Activated CD4-positive, alpha-beta T cell treated with anti-CD3 and anti-CD28 coated beads, Interleukin-2, amount 10 ng/mL, durations not matched to agents 7 days and 5 days (primary cell): ENCODE data around the gene UBA1. TPM values are rescaled to one million over a fixed set of nuclear protein-coding genes. Genes with fewer than 3 reads are reported as not detected.

Experiments
- CTCF ChIA-PET: fragments of 350-600 bp; sonication (Branson Sonifier 250); formaldehyde crosslinking; loops from one replicate; lab custom pipeline; 2021; ENCODE audit warnings: antibody characterized with exemption; lab: Charles Lee
- POLR2A ChIA-PET: fragments of 350-600 bp; sonication (Branson Sonifier 250); formaldehyde crosslinking; loops from one replicate; lab custom pipeline; 2021; ENCODE audit warnings: antibody characterized with exemption; lab: Charles Lee
- DNase-seq: peaks from one replicate; pipeline ENCODE4 v3.0.0-alpha.2; 2020
- H3K27ac Mint-ChIP-seq: one replicate; pipeline ENCODE4 v1.8.0; 2021; ENCODE audit warnings: mild to moderate bottlenecking, moderate library complexity, mixed read lengths
- H3K27me3 Mint-ChIP-seq: one replicate; pipeline ENCODE4 v1.8.0; 2021; ENCODE audit warnings: mixed read lengths
- H3K36me3 Mint-ChIP-seq: one replicate; pipeline ENCODE4 v1.8.0; 2021; ENCODE audit warnings: low read depth, mixed read lengths
- H3K4me1 Mint-ChIP-seq: one replicate; pipeline ENCODE4 v1.8.0; 2021; ENCODE audit warnings: mixed read lengths
- H3K4me3 Mint-ChIP-seq: one replicate; pipeline ENCODE4 v1.8.0; 2021; ENCODE audit warnings: mild to moderate bottlenecking, moderate library complexity, mixed read lengths
- H3K9me3 Mint-ChIP-seq: one replicate; pipeline ENCODE4 v1.8.0; 2021; ENCODE audit warnings: mixed read lengths
- total RNA-seq, 2 experiments: library from RNA; stranded (reverse); gene quantifications; one replicate each; pipeline ENCODE4 v1.2.3, GENCODE V29; 2021

Gene UBA1
- total RNA-seq, 2 experiments from 2014 or later: 162 to 177 TPM

- no peak for DNase-seq
These were observed 9.1 kb upstream of the UBA1 start for GRCh38 chrX:47184486-47184885.

GRCh38 chrX:47185241-47185640, 8.4 kb upstream of the UBA1 start:
- Mint-ChIP-seq H3K9me3 (no peaks in the 10 kb centered on the region), H3K36me3 (peaks cover 25% of the 10 kb centered on the region), H3K27me3 (no peaks in the 10 kb centered on the region), H3K4me3 (no peak overlapping the region), H3K4me1 (peaks cover 3% of the 10 kb centered on the region), H3K27ac (no peak overlapping the region)
- POLR2A ChIA-PET: no interaction called here
- no peak for DNase-seq
- CTCF ChIA-PET: interaction anchor here (1.0 to 1.6 kb wide), 2 partner anchors 10 to 328 kb away, joined by 3 read pairs; no protein-coding TSS in a partner anchor

More at GRCh38 chrX:47184486-47184885, 9.1 kb upstream of the UBA1 start:
- Mint-ChIP-seq H3K9me3 (no peaks in the 10 kb centered on the region), H3K36me3 (peaks cover 26% of the 10 kb centered on the region), H3K4me1 (peaks cover 2% of the 10 kb centered on the region), H3K4me3 (no peak overlapping the region), H3K27ac (no peak overlapping the region), H3K27me3 (no peaks in the 10 kb centered on the region)
- POLR2A ChIA-PET: no interaction called here
- CTCF ChIA-PET: no interaction called here

- DNase-seq: no peak
- Mint-ChIP-seq H3K27ac (peak overlapping the region; percentile 41), H3K36me3 (peaks cover 21% of the 10 kb centered on the region), H3K9me3 (no peaks in the 10 kb centered on the region), H3K27me3 (no peaks in the 10 kb centered on the region), H3K4me3 (no peak overlapping the region), H3K4me1 (peaks cover 7% of the 10 kb centered on the region)
- ChIA-PET CTCF (interaction anchor here (1.6 kb wide), 1 partner anchor 11 kb away, joined by 3 read pairs; no protein-coding TSS in a partner anchor), POLR2A (no interaction called here)
These were observed 7.4 kb upstream of the UBA1 start for GRCh38 chrX:47186096-47186740.

- DNase-seq: no peak
- Mint-ChIP-seq H3K27ac (peak overlapping the region; percentile 7), H3K4me1 (peaks cover 8% of the 10 kb centered on the region), H3K27me3 (no peaks in the 10 kb centered on the region), H3K36me3 (peaks cover 19% of the 10 kb centered on the region), H3K9me3 (no peaks in the 10 kb centered on the region), H3K4me3 (no peak overlapping the region)
- POLR2A ChIA-PET: no interaction called here
- CTCF ChIA-PET: no interaction called here
These were observed 6.4 kb upstream of the UBA1 start for GRCh38 chrX:47187106-47187677.

GRCh38 chrX:47189906-47190305, 3.7 kb upstream of the UBA1 start:
- no peaks in the 10 kb centered on the region for H3K27me3 Mint-ChIP-seq
- no peak overlapping the region for H3K27ac Mint-ChIP-seq
- ChIA-PET CTCF (interaction anchor here (0.9 to 2.0 kb wide), 4 partner anchors 13 to 195 kb away, joined by 3 to 9 read pairs (median 6); partner anchors contain the start of genes NDUFB11 and RBM10), POLR2A (no interaction called here)
- H3K36me3 Mint-ChIP-seq: peaks cover 12% of the 10 kb centered on the region
- no peak for DNase-seq
- peaks cover 27% of the 10 kb centered on the region for H3K4me1 Mint-ChIP-seq
- no peaks in the 10 kb centered on the region for H3K9me3 Mint-ChIP-seq
- H3K4me3 Mint-ChIP-seq: no peak overlapping the region

DNA sequence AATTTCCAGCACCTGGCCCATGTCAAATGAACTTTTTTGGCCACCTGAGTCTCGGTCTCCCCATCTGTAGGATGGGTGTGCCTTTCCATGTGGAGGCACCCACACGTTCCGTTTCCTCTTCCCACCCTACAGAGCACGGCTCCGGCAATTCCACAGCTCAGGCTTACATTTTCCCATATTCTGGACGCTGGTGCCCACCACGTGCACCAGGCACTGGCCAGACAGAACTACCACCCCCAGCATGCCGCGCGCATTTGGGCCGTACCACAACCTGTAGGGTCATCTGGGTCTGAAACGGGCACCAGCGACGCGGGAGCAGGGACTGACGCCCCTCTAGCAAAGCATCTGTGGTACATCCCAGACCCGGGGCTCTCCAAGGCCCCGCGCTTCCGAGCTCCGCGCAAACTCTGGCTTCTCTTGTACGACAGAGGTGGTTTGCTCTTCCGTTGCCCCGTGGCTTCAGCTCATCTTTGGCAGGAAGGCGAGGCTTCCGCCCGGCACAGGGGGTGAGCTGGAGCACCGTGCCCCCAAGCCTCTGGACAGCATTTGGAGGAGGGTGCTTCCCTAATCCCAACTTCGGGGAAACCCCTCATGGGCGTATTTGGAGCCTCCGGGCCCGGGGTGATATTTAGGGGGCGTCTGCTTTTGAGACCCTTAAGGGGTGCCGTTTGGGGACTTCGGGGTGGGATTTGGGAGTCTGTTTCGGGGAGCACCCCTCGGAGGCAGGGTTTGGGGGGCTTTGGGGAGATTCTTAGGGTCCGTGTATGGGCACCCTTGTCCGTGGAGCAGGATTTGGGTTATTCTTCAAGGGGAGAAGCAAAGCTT, 3.0 kb upstream of the UBA1 start:
- peaks cover 15% of the 10 kb centered on the region for H3K36me3 Mint-ChIP-seq
- peak; percentile 85 for DNase-seq
- H3K4me3 Mint-ChIP-seq: peak overlapping the region; percentile 87
- H3K9me3 Mint-ChIP-seq: no peaks in the 10 kb centered on the region
- peaks cover 32% of the 10 kb centered on the region for H3K4me1 Mint-ChIP-seq
- POLR2A ChIA-PET: interaction anchor here (1.0 kb wide), 1 partner anchor 46 kb away, joined by 6 read pairs; the partner anchor contains the start of genes NDUFB11 and RBM10
- H3K27me3 Mint-ChIP-seq: no peaks in the 10 kb centered on the region
- H3K27ac Mint-ChIP-seq: peak overlapping the region; percentile 95
- CTCF ChIA-PET: interaction anchor here (0.9 to 2.0 kb wide), 6 partner anchors 14 to 333 kb away, joined by 3 to 9 read pairs (median 6); partner anchors contain the start of genes NDUFB11 and RBM10

DNA sequence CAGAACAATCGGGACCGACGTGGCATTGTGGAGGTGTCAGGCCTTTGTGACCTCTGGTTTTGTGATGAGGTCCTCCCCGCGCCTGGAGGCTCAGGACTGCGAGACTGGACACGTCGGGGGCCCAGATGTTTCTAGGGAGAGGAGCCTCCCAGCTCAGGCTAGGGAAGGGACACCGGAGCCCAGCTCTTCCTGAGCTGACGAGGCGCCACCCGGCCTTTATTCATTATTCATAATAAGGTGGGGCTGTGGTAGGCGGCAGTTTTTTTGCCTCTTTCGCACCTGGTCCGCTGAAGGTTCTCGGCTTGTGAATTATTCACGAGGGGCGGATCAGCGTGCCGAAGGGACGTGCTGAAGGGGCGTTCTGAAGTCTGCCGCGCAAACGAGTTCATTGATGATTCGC, 2.3 kb upstream of the UBA1 start:
- H3K9me3 Mint-ChIP-seq: no peaks in the 10 kb centered on the region
- peak overlapping the region; percentile 95 for H3K27ac Mint-ChIP-seq
- DNase-seq: peak; percentile 59
- H3K4me3 Mint-ChIP-seq: peak overlapping the region; percentile 87
- POLR2A ChIA-PET: no interaction called here
- H3K27me3 Mint-ChIP-seq: no peaks in the 10 kb centered on the region
- CTCF ChIA-PET: interaction anchor here (1.2 to 2.0 kb wide), 4 partner anchors 26 to 332 kb away, joined by 4 to 9 read pairs (median 6); partner anchors contain the start of genes NDUFB11 and RBM10
- peaks cover 39% of the 10 kb centered on the region for H3K4me1 Mint-ChIP-seq
- H3K36me3 Mint-ChIP-seq: peaks cover 19% of the 10 kb centered on the region

DNA sequence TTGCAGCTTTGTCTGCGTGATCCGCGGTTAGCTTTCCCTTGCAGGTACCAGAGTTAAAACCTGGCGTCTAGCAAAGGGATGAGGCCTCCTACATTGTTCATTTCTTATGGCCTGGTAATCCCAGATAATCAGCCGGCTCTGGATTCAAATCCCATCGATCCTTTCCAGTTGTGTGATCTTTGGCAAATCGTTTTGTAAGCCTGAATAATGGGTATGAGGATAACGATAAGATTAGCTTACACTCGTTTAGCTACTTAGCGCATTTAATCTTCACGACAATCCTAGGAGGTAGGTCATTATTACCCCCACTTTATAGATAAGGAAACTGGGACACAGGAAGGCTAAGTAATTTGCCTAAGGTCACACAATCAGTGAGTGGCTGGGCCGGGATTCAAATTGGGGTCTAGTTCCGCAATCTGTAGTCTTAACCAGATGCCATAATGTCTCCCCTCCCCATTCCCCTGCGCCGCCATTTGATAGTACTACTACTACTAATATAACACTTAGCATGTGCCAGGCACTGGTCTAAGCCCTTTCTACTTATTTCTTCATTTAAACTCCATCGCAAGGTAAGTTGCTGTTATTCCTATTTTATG, 1.7 kb upstream of the UBA1 start:
- Mint-ChIP-seq H3K36me3 (peaks cover 20% of the 10 kb centered on the region), H3K9me3 (no peaks in the 10 kb centered on the region), H3K27me3 (no peaks in the 10 kb centered on the region), H3K4me1 (peaks cover 44% of the 10 kb centered on the region), H3K27ac (peak overlapping the region; percentile 95), H3K4me3 (peak overlapping the region; percentile 87)
- ChIA-PET POLR2A (no interaction called here), CTCF (interaction anchor here (1.5 kb wide), 1 partner anchor 26 kb away, joined by 4 read pairs; no protein-coding TSS in a partner anchor)
- DNase-seq: no peak

DNA sequence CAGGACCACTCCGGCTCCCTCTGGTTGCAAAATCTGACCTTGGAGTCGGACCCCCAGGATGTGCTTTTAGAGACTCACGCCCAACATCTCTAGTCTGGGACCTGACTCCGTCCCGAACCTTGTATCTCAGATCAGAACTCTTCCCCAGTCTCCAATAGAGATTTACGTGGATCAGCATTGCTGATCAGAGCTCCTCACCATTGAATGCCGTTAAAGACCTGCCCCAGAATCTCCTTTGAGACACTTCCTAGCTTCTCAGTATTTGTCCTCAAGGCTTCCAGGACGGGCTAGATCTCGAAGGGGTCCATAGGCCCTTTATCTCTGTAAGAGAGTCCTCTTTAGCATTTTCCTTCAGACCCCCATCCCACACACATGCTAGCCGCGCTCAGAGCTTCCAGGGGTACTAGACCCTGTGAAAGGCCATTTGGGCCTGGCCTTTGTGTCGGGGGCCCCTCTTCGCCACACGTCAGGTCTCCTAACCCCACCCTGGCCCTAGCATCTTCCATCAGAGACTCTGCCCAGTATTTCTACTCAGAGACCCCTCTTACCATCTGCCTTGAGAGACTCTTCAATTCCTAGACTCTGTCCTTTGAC, 662 bp downstream of the UBA1 start:
- H3K27ac Mint-ChIP-seq: peak overlapping the region; percentile 98
- no peak for DNase-seq
- ChIA-PET CTCF (interaction anchor here (0.9 to 1.4 kb wide), 2 partner anchors 10 to 22 kb away, joined by 3 to 4 read pairs; no protein-coding TSS in a partner anchor), POLR2A (interaction anchor here (0.6 kb wide), 1 partner anchor 65 kb away, joined by 3 read pairs; no protein-coding TSS in a partner anchor)
- H3K4me1 Mint-ChIP-seq: peaks cover 57% of the 10 kb centered on the region
- no peaks in the 10 kb centered on the region for H3K9me3 Mint-ChIP-seq
- H3K27me3 Mint-ChIP-seq: no peaks in the 10 kb centered on the region
- peaks cover 27% of the 10 kb centered on the region for H3K36me3 Mint-ChIP-seq
- H3K4me3 Mint-ChIP-seq: peak overlapping the region; percentile 96

DNA sequence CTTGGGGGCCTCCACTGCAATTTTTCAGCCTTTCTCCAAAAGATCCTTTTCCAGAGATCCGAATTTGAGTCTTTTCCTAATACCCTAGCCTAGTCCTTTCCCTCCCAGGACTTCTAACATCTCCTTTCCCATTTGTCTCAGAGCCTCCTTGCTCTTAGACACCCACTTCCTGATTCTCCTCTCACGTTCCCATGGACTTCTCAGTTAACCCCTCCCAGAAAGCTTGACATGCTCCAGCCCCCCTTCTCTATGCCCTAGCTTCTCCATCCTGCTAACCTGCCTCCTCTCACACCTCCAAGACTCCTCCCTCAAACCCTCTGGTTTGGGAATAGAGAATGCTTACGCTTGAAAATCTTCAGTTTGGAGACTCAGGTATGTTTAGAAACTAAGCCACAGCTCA, 2.5 kb downstream of the UBA1 start:
- Mint-ChIP-seq H3K36me3 (peaks cover 37% of the 10 kb centered on the region), H3K9me3 (no peaks in the 10 kb centered on the region), H3K27me3 (no peaks in the 10 kb centered on the region), H3K4me1 (peaks cover 52% of the 10 kb centered on the region), H3K27ac (peak overlapping the region; percentile 75), H3K4me3 (peak overlapping the region; percentile 96)
- CTCF ChIA-PET: interaction anchor here (1.3 kb wide), 1 partner anchor 327 kb away, joined by 4 read pairs; no protein-coding TSS in a partner anchor
- POLR2A ChIA-PET: no interaction called here
- DNase-seq: no peak

- Mint-ChIP-seq H3K9me3 (no peaks in the 10 kb centered on the region), H3K4me3 (no peak overlapping the region), H3K27me3 (no peaks in the 10 kb centered on the region), H3K4me1 (peaks cover 49% of the 10 kb centered on the region), H3K27ac (no peak overlapping the region), H3K36me3 (peaks cover 49% of the 10 kb centered on the region)
- CTCF ChIA-PET: interaction anchor here (0.6 kb wide), 1 partner anchor 382 kb away, joined by 3 read pairs; no protein-coding TSS in a partner anchor
- DNase-seq: no peak
- POLR2A ChIA-PET: no interaction called here
These were observed 3.9 kb downstream of the UBA1 start for GRCh38 chrX:47197526-47197925.
